Measurements from ENCODE around the gene GRK3.
"Not testable (repeated sequence)": the region's sequence is repeated elsewhere in the genome, so short reads cannot be mapped to it uniquely, and the experiment has no call there.

GRK3 gene

GRCh38 chr22:25552405-25552804 is 12.1 kb upstream of the GRK3 start:
- not testable (repeated sequence) for DNase-seq

DNA sequence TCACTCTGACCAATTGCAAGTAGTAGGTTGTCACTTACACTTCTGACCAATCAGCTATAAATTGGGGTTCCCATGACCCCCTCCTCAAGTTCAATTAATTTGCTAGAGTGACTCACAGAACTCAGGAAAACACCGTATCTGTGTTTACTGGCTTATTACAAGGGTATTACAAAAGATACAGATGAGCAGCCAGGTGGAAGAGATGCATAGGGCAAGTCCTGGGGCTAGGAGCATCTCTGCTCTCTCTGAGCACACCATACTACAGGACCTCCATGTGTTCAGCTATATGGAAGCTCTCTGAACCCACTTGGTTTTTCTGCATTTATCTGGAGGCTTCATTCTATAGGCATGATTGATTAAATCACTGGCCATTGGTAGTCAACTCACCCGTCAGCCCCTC is 11.3 kb upstream of the GRK3 start:
- DNase-seq = no peak

DNA sequence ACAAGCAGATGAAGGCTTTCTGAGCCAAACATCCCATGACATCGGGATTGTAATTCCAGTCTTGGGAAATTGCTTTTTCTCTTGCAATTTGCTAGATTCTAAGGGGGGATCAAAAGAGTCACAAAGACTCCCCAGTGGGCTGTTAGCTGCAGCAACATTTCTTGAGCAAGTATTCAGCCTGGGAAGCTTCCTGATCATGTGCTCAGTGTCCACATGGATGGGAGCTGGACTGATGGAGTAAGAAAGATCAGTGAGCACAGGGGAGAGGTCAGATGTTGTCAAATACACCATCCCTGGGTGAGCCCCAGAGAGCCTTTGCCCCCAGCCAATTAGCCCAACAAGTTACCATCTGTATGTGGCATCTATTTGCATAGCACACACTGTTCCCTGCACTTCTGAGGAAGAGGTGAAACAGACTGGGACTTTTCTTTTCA is 10.2 kb upstream of the GRK3 start:
- no peak for DNase-seq

- no peak for DNase-seq
Observed at GRCh38 chr22:25554689-25555088, 9.8 kb upstream of the GRK3 start.

DNA sequence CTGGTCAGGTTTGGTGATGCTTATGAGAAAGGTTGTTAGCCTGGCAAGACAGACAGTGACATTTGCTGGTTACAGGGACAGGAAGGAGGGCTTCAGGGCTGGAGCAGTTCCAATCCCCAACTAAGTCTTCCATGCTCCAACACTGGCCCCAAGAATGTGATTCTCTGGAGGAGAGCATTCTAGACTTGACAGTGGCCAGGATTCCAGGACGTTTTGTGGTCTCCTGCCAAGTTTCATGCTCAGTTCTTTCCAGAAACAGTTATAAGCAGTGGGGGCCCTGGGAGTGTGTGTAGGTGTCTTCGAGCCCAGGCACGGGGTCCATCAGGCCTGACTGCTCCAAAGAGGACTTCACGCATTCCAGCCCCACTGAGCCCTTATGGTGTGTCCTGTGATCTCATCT is 8.9 kb upstream of the GRK3 start:
- DNase-seq = no peak

- DNase-seq = no peak
Observed at GRCh38 chr22:25557218-25557617, 7.3 kb upstream of the GRK3 start.

DNA sequence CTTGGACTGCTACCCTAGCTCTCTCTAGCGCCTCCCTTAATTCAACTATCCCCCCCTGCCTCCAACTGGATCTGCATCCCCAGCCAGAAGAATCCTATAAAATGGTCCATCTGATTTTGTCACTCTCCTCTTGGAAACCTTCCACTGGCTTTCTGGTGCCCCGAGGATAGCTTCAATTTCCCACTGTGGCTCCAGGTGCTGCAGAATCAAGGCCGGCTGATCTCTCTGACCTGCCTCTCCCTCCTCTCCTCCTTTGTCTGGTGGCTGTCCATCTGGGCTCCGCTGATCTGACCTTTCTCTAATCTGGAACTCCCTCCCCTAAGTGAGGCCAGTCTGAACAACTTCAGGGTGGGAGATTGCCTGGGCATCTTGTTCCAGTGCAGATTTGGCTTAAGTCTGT is 6.1 kb upstream of the GRK3 start:
- no peak for DNase-seq

DNA sequence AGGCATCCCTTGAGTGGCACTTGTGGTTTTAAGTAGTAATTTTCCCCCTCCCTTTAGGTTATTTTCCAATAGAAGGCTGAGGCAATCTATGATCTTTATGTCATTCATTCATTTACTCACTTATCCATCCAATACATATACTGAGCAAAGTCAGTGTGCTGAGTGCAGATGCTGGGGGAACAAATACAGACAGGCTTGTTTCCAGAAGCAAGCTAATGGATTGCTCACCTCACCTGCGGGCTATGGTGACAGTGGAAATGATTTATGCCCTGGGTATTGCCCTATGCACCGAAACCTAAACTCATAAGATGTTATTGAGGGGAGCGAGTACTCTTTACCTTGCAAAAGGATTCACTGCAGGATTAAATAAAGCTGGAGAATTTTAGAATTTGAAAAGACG is 4.6 kb upstream of the GRK3 start:
- DNase-seq = not testable (repeated sequence)

GRCh38 chr22:25561182-25561581 is 3.3 kb upstream of the GRK3 start:
- DNase-seq = not testable (repeated sequence)

DNA sequence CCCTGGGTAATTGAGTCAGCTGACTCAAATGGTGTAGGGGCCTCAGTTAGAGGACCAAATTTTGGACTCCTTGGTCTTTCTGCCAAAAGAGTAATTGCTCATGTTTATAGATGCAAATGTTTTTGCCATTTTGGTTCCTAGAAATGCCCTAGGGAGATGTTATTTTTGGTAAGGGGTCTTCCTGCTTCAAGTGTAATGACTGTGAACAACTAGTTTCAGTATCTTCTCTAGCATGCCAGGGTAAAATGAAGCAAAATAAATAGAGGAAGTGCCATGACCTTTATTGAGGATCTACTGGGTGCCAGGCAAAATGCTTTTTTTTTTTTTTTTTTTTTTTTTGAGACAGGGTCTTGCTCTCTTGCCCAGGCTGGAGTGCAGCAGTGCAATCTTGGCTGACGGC is 2.5 kb upstream of the GRK3 start:
- DNase-seq = not testable (repeated sequence)

GRCh38 chr22:25562966-25563760 is 1.3 kb upstream of the GRK3 start:
- not testable (repeated sequence) for DNase-seq

DNA sequence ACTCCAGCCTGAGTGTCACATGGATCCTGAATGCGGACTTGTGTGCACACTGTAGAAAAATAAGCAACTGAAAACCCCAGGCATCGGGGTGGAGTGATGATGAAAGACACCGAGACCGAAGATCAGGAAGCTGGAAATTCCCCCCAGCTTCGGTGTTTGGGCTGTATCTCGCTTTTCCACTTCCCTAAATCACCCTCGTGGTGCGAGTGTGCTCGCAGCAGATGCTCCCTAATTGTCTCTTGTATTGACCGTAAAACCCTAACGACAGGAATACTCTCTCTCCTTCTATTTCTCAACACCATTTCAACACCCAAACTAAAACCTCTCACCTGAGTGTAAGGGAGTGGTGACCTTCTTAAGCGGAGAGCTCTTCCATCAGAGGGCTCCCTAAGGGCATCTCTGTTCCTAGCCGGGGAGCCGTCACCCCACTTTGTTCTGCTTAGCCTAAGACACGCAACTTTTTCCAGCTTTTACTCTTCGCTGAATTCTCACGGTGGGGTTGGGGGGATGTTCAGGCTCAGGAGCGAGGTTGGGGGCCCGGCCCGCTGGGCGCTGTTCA is 635 bp upstream of the GRK3 start:
- peak; percentile 13 for DNase-seq

GRCh38 chr22:25564979-25565677 is 653 bp downstream of the GRK3 start:
- DNase-seq = peak; percentile 4

DNA sequence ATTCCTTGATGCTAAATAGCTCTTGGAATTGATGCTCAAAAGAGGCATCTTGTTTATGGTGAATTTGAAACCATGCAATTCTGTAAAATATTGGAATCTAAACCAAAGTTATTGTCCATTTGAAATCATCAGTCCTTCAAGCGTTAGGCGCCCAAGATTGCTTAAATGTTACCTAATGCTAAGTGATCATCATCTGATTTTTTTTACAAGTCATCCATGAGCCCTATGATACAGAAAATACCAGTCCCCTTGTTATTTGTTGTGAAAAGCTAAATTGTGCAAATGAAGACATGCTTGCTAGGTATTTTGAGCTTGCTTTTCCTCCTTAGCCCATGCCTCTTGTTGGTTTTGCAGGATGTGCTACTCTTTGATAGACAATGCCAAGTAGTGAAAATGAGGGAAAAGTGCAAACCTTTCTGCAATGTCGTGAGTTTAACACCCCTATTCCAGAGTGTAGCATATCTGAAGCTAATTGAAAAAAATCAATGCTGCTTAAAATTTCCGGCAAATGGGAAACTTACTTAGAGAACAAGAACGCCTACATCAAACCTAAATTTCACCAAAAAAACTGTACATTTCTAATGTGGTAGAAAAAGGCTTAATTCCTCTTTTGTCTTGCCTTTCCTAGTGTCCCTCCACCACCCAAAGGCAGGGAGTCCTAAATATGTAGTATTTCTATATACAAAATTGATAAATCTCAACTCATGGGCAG is 1.9 kb downstream of the GRK3 start:
- no peak for DNase-seq

- no peak for DNase-seq
Observed at GRCh38 chr22:25566898-25567235, 2.4 kb downstream of the GRK3 start.

GRCh38 chr22:25567251-25567675 is 2.8 kb downstream of the GRK3 start:
- DNase-seq = no peak

GRCh38 chr22:25568066-25568465 is 3.6 kb downstream of the GRK3 start:
- DNase-seq = not testable (repeated sequence)

- no peak for DNase-seq
Observed at GRCh38 chr22:25569361-25569760, 4.9 kb downstream of the GRK3 start.

GRCh38 chr22:25569983-25570382 is 5.5 kb downstream of the GRK3 start:
- no peak for DNase-seq

GRCh38 chr22:25570486-25570885 is 6.0 kb downstream of the GRK3 start:
- DNase-seq = no peak

DNA sequence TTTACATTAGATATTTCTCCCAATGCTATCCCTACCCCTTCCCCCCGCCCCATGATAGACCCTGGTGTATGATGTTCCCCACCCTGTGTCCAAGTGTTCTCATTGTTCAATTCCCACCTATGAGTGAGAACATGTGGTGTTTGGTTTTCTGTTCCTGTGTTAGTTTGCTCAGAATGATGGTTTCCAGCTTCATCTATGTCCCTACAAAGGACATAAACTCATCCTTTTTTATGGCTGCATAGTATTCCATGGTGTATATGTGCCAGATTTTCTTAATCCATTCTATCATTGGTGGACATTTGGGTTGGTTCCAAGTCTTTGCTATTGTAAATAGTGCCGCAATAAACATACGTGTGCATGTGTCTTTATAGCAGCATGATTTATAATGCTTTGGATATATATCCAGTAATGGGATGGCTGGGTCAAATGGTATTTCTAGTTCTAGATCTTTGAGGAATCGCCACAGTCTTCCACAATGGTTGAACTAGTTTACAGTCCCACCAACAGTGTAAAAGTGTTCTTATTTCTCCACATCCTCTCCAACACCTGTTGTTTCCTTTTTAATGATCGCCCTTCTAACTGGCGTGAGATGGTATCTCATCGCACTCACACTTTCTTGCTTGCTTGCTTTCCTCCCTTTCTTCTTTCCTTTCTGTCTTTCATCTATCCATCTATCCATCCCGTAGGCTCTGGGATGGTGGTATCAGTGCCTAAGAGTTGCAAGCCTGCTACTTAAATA is 7.7 kb downstream of the GRK3 start:
- not testable (repeated sequence) for DNase-seq

GRCh38 chr22:25572708-25573171 is 8.3 kb downstream of the GRK3 start:
- DNase-seq = no peak

DNA sequence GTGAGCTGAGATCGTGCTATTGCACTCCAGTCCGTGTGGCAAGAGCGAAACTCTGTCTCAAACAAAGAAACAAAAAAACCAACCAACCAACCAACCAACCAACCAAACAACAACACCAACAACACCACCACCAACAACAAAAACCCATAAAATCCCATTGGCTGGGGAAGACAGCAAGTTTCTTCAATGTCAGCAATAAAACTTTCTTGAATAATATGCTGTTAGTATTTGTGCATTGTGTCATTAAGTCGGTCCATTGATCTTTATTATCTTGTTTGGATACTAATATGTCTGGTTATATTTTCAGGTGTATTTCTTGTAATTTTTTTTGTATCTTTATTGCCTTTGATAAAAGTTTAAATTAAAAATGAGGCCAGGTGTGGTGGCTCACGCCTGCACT is 9.4 kb downstream of the GRK3 start:
- no peak for DNase-seq
